ENCODE data around the gene STXBP2.

The STXBP2 gene

DNA sequence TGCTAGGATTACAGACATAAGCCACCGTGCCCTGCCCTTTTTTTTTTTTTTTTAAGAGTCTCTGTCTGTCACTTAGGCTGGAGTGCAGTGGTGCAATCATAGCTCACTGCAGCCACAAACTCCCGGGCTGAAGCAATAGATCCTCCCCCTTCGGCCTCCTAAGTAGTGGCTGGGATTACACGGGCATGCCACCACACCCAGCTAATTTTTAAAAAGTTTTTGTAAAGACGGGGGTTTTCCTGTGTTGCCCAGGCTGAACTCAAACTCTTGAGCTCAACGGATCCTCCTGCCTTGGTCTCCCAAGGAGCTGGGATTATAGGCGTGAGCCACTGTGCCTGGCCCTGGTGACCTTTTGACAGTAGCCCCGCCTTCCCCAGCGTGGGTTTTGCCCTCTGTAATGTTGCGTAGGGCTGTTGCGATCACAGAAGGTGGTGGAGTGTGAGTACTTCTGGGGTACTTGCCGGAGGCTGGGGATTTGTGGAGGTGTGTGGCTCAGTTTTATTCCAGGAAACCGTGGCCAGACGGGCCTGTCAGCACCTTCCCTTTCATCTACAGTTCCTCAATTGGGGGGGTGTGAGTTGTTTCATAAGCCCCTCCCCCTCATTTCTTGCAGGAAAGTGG lies 20.3 kb downstream of the STXBP2 start:
- peak in 1 of 2 experiments; percentile 32 for DNase-seq

DNA sequence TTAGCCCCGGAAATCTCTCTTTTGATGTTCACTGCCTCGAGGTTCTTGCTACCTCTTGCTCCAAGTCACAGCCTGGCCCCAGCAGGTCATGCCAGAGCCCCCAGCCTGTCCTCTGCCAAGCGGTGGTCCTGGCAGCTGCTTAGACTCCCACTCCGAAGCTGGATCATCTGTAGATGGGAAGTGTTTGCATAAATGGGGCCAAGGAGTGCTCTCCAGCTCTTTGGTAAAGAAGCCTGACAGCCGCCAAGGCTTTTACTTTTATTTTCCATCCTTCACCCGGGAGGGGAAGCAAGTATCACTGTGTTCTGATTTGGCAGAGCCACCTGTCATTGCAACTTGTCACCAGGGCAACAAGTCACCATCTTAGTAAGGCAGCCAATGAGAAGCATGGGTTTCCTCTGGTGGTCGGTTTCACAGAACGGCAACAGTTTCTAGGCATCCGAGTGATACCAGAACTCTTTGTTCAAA lies 21.3 kb downstream of the STXBP2 start:
- peak in 1 of 2 experiments; percentile 47 for DNase-seq

DNA sequence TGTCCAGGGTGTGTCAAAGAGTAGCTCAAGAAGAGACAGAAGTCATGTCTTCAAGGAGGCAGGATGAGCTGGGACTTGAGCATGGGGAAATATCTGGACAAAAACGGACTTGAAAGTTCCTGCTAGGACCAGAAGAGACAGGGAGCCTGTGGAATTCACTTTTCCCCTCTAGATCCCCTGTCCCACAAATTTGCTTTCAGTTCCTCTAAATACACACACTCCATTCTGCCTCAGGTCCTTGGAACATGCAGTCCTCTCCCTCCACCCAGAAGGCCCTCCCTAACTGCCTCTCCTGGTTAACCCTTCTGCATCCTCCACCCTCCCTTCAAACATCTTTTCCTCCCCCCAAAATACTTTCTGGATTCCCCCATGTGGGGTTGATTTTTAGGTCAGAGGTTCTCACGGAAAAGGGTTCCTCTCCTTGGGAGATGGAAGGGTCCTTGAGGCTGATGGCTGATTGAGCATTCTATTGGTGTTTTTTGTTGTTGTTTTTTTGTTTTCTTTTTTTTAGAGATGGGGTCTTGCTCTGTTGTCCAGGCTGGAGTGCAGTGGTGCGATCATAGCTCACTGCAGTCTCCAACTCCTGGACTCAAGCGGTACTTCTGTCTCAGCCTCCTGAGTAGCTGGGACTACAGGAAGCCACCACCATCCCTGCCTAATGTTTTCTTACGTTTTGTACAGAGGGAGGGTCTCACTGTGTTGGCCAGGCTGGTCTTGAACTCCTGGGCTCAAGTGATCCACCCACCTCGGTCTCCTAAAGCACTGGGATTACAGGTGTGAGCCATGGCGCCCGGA lies 25.0 kb downstream of the STXBP2 start:
- DNase-seq: no peak

DNA sequence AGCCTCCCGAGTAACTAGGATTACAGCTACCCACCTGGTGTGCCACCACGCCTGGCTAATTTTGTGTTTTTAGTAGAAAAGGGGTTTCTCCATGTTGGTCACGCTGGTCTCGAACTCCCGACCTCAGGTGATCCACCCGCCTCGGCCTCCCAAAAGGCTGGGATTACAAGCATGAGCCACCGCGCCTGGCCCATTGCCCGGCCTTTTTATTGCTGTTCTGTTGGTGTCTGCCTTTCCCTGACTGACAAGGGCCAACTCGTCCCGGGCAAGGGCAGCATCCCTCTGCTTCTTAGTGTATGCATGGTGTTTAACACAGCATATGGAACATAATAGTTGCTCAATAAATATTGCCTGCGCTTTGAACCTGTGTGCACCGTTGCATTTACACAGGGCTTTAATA lies 25.7 kb downstream of the STXBP2 start:
- DNase-seq: no peak

DNA sequence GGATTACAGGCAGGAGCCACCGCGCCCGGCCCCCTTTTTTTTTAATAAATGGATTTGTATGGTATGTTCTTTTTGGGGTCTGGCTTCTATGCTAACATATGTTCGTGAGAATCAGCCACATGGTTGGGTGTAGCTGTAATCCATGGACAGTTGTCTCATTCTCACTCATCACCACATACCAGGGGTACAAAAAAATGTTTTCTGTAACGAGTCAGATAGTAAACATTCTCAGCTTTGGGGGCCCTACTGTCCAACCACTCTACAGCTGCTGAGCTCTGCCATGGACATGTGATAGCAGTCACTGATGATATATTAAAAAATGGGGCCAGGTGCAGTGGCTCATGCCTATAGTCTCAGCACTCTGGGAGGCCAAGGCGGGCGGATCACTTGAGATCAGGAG lies 26.8 kb downstream of the STXBP2 start:
- no peak for DNase-seq

DNA sequence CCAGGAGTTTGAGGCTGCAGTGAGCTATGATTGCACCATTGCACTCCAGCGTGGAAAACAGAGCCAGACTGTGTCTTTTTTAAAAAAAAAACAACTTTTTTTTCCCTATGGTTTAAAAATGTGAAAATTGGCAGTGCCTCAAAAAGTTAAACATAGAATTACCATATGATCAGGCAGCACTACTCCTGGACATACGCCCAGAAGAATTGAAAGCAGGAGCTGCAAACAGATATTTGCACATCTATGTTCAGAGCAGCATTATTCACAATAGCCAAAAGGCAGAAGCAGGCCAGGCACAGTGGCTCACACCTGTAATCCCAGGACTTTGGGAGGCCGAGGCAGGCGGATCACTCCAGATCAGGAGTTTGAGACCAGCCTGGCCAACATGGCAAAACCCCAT lies 28.2 kb downstream of the STXBP2 start:
- no peak for DNase-seq

DNA sequence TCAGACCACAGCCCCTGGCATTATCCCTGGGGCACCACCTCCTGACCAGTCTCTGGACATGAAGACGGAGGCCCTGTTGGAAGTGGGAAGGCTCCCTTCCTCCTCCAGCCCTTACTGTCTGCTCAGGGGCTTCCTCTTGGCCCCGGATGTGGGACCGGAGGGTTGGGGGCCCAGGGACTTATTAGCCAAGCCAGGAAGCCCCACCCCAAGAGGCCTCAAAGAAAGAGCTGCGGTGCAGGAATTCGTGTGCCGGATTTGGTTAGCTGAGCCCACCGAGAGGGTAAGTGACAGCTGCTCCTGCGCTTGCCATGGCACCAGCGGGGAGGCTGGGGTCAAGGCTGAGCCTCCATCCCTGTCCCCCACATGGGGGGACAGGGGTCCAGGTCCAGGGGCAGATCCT lies 31.9 kb downstream of the STXBP2 start, which contains the start of gene RETN:
Gene RETN, plus strand, starts transcription at position 208 of the 400 bp plus-strand sequence. CDS start 278 bp downstream, outside the sequence.
- DNase-seq: no peak

DNA sequence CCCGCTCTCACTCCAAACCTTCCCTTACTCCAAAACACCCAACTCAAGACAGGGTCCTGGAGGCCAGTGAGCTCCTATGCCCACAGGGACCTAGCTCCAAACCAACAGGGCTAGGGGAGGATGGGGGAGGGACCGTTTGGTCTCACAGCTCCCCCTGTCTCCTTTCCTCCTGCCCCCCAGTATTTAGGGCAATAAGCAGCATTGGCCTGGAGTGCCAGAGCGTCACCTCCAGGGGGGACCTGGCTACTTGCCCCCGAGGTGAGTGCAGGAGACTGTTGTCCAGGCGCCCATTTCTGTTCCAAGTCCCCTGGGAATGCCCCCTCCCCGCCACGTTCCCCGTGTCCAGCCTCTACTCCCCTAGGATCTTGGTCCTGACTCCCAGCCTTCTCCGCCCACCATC lies 32.7 kb downstream of the STXBP2 start:
- DNase-seq: no peak

DNA sequence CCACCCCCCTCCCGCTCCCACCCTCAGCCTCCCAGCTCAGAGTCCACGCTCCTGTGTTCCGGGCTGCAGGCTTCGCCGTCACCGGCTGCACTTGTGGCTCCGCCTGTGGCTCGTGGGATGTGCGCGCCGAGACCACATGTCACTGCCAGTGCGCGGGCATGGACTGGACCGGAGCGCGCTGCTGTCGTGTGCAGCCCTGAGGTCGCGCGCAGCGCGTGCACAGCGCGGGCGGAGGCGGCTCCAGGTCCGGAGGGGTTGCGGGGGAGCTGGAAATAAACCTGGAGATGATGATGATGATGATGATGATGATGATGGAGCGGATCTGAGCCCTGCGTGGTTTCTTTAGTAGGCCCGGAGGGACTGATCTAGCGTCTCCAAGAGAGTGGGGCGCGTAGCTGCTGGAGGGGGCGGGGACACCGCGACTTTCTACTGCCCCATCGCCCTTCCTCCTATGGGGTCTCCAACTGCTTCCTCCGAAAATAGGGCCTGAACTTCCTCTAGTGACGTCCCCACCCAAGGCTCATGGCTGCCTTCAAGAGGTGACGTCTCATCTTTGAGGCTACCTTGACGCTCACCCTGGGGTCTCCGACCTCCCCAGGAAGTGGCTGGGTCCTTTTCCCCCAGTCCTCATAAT lies 33.4 kb downstream of the STXBP2 start:
- no peak for DNase-seq

DNA sequence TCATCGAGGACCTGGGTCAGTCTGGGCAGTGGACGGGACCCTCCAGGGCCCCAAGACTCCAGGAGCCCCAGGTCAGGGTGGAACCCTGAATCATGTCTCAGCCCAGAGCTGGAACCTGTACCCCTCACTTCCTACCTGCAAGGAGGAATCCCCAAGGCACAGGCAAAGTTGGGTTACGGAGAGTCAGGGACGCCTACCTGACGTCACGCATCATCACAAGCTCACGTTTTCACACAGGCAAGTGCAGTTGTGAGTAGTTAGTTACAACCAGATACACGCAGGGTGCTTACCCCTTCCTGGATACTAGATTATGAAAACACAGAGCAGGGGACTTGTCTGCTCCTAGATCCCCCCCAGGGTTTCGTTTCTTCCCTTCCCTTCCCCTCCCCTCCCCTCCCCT lies 33.9 kb downstream of the STXBP2 start:
- DNase-seq: no peak

DNA sequence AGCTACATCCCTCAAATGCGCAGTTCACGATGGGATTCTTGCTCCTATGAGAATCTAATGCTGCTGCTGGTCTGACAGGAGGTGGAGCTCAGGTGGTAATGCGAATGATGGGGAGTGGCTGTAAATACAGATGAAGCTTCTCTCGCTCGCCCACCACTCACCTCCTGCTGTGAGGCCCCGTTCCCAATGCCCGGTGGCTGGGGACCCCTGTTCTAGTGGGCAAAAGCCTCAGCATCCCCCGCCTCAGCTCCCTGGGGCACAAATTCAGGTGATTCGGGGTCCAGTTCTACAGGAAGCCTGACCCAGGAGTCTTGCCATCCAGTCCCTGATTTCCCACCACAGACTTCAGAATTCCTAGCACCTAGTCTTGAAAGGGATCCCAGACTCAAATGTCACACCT lies 35.6 kb downstream of the STXBP2 start:
- DNase-seq: no peak

DNA sequence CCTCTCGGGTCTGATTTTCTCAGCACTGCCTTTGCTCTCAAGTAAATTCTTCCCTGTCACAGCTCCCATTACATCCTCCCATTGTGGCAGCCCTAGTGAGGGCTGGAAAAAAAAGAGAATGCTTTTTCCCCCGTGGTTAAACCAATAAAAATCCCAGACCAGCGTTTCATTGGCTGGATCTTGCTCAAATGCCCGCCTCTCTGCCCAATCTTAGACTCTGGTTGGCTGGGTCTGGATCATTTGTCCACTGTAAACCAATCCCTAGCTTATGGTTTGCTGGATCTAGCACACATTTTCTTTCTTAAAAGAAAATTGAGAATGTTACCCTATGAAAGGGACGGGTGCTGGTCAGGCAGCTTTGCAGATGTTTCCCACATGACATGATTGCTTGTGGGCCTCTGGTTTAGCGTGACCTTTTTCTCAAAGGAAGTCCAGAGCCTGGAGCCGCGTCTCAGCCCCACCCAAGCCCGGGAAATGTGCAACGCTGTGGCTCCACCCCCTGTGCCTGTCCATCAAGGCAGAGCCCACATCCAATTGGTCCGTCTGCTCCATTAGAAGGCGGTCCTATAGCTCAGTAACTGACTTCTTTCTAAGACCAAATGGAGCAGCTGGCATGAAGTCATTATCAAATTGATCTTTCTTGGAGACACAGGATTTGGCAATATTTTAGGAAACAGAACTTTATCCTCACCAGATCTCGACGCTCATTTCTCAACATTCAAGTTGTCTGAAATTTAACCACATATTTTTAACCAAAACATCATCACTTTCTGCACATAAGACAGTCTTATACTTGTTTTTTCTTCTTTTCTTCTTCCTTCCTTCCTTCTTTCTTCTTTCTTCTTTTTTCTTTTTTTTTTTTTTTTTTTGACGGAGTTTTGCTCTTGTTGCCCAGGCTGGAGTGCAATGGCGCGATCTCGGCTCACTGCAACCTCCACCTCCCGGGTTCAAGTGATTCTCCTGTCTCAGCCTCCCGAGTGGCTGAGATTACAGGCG lies 37.4 kb downstream of the STXBP2 start:
- DNase-seq: peak in 1 of 2 experiments; percentile 24

DNA sequence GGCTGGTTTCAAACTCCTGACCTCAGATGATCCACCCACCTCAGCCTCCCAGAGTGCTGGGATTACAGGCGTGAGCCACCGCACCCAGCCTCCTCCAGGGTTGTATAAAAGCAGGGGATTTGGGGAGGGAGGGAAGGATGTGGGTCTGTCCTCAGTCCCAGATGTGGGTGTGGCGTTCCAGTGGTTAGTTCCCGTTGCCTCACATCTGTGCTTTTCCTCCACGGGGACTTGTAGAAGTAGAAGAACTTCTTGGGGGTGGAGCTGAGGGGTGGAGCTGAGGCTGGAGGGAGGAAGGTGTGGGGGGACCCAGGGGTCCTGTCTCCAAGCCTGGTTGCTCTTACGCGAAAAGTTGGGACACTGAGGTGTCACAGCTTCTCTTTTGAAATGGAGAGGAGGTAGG lies 39.5 kb downstream of the STXBP2 start:
- no peak for DNase-seq

DNA sequence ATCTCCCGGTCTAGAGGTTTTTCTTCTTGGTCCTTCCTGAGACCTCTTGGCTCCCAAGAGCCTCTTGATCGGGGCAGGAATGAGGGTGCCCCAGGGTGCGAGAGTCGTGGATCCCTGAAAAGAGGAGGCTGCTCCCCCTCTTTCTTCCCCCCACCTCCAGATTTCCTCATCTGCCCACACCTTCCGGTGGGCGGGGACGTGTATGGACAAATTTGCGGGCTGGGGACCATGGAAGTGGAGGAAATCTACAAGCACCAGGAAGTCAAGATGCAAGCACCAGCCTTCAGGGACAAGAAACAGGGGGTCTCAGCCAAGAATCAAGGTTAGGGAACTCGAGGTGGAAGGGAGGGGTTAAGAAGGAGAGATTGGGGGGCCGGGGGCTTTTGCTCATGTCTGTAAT lies 39.9 kb downstream of the STXBP2 start, which contains the start of gene MCEMP1:
Gene MCEMP1, plus strand, starts transcription at position 237 of the 400 bp plus-strand sequence. Its CDS starts 31 bp downstream, at position 268.
- DNase-seq: no peak

DNA sequence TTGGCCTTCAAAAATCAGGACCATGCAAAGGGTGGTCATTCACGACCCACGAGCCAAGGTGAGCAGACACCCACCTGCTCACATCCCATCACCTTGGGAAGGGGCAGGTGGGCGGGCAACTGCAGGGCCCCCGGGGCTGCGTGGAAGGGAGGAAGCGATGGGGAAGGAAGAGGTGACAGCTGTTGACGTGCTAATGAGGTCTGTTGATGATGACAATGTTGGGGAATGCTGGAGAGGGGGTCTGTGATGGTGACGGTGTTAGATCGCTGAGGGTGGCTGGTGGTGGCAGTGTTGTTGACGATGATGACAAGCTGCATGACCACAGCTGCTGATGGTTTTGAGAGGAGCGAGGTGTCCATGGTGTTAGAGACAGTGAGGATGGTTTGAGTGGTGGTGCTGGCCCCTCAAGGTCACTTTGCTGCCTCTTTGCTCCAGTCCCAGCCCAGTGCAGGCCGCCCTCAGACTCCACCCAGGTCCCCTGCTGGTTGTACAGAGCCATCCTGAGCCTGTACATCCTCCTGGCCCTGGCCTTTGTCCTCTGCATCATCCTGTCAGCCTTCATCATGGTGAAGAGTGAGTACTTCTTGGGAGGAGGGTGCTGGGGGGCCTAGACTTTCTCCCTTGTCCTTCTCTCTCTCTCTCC lies 40.9 kb downstream of the STXBP2 start:
- no peak for DNase-seq

DNA sequence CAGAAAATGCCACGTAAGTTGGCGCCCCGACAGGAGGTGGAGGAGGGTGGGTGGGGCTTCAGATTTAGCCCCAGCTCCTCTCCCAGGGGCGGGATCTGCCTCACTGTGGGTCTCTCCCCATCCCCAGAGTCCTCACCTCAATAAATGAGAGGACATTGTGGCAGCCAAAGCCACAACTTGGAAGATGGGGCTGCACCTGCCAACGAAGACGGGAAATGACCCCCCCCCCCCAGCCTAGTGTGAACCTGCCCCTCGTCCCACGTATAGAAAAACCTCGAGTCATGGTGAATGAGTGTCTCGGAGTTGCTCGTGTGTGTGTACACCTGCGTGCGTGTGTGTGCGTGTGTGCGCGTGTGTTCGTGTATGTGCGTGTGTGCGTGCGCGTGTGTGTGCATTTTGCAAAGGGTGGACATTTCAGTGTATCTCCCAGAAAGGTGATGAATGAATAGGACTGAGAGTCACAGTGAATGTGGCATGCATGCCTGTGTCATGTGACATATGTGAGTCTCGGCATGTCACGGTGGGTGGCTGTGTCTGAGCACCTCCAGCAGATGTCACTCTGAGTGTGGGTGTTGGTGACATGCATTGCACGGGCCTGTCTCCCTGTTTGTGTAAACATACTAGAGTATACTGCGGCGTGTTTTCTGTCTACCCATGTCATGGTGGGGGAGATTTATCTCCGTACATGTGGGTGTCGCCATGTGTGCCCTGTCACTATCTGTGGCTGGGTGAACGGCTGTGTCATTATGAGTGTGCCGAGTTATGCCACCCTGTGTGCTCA lies 42.3 kb downstream of the STXBP2 start:
- DNase-seq: peak; percentile 50 to 79

DNA sequence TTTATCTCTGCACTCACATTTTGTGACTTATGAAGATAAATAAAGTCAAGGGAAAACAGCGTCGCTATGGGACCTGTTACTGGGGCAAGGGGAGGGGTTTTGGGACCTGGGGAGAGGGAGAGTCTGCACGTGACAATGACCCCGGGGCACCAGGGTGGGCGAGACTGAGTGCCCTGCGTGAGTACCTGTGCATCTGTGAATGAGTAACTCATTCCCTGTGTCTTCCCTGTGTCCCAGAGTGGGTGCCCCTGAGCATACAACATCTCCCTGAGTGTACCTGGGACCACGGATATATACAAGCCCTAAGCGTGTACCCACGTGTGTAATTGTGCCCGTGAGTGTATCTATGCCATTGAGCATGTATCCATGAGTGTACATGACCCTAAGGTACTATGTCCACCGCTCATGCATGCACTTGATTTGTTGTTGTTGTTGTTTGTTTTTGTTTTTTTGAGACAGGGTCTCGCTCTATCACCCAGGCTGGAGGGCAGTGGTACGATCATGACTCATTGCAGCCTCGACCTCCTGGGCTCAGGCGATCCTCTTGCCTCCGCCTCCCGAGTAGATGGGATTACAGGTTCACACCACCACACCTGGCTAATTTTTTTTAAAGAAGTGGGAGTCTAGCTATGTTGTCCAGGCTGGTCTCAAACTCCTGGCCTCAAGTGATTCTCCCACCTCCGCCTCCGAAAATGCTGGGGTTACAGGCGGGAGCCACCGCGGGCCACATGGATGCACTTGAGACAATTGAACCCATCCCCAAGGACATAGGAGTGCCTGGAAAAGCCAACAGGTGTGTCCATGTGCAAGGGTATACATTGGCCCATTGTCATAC lies 43.1 kb downstream of the STXBP2 start:
- DNase-seq: no peak

DNA sequence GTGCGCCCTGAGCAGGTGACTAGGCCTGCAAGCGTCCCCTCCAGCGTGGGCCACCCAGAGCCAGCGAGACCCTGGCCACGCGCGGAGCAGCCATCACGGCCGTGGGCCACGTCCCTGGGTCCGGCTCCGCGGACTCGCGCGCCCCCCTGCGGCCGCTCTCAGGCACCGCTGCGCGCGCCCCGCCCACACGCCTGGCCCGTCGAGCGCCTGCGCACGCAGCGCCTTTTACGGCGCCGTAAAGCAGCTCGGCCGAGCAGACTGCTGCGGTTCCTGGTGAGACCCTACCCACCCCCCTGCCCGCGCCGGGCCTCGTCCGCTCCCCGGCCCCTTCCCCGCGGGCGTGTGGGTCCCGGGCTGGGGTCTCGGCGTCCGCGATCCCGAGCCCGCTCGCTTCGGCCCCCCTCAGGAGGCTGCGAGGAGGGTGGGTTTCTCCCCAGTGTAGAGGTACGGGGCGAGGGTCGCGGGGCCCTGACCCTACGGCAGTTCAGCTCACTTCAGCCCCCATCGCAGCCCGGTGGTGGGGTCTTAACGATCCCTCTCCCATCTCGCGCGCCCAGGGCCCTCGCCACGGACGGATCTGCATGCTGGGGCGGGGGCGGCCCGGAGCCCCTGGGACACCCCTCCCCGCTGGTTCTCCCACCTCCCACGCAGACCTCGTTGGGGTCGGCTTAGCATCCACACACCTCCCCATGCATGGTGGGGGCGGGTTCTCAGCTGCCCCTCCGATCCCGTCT lies 43.9 kb downstream of the STXBP2 start, which contains the start of gene TRAPPC5:
Gene TRAPPC5, plus strand, starts transcription at position 228 of the 734 bp plus-strand sequence. CDS start 1,421 bp downstream, outside the sequence.
- DNase-seq: peak; percentile 84 to 89
